HepG2 (cell line): ENCODE results near the gene ATIC. TPM values are rescaled to one million over a fixed set of nuclear protein-coding genes. Genes with fewer than 3 reads are reported as not detected.

ENCODE experiments used
- ATAC-seq: fragments of 200-7000 bp; cut with Tn5 transposase; 3 replicates; pipeline ENCODE4 v1.9.1; 2020; ENCODE audit warnings: mild to moderate bottlenecking, moderate library complexity
- Bru-seq: library from RNA; stranded (reverse); fragments of 400-500 nt; gene quantifications from one replicate; lab custom pipeline; 2021; lab: Mats Ljungman, UMichigan
- BruChase-seq, 2 experiments: library from RNA; stranded (reverse); fragments of 400-500 nt; gene quantifications; one replicate each; lab custom pipeline; 2021; lab: Mats Ljungman, UMichigan
- BruUV-seq: library from RNA; stranded (reverse); fragments of 400-500 nt; replicated peaks from 2 replicates; lab custom pipeline; 2021; lab: Mats Ljungman, UMichigan
- CTCF ChIA-PET: fragments of 300-600 bp; formaldehyde crosslinking; extraction: SDS; loops from one replicate; lab custom pipeline; 2021; ENCODE audit warnings: low total read pairs, inconsistent platforms, low intra/inter-chr PET ratio; lab: Yijun Ruan, JAX
- POLR2A ChIA-PET: fragments of 350-600 bp; sonication (Branson Sonifier 250); formaldehyde crosslinking; loops from one replicate; lab custom pipeline; 2020; ENCODE audit warnings: antibody characterized with exemption, inconsistent platforms; lab: Yijun Ruan, JAX
- DNase-seq: peaks from one replicate; pipeline ENCODE4 v3.0.0-alpha.2; 2015; ENCODE audit warnings: low spot score
- FAIRE-seq: peaks from 3 replicates; lab custom pipeline; 2011; peaks lifted over from hg19 to GRCh38; lab: Jason Lieb, UNC
- H2AFZ ChIP-seq: one replicate; pipeline ENCODE4 v1.6.1; 2011; ENCODE audit warnings: low read length, inconsistent platforms
- H3K27ac ChIP-seq: fragments of 300-600 bp; 3 replicates; pipeline ENCODE4 v1.8.0; 2011; ENCODE audit warnings: mixed run types, mild to moderate bottlenecking, mixed read lengths, low read length, inconsistent platforms; ENCODE audit not compliant: insufficient read depth; ENCODE audit errors: extremely low read length
- H3K27me3 ChIP-seq, 2 experiments: fragments of 200-600 bp in 1 of 2; 2 replicates in 1 of 2; 3 replicates in 1 of 2; pipeline versions ENCODE4 v1.6.0 to v1.8.0; 2011; ENCODE audit warnings: low read length in 2 of 2, mild to moderate bottlenecking in 2 of 2, moderate library complexity in 2 of 2, inconsistent platforms in 1 of 2; ENCODE audit not compliant: insufficient read depth in 2 of 2, control insufficient read depth in 1 of 2
- H3K36me3 ChIP-seq, 2 experiments: fragments of 200-600 bp in 1 of 2; replicated peaks in 1 of 2; 2 replicates in 1 of 2; 3 replicates in 1 of 2; pipeline versions ENCODE4 v1.5.1 to v1.8.0; 2011; ENCODE audit warnings: low read length in 2 of 2, inconsistent platforms in 1 of 2; ENCODE audit not compliant: insufficient read depth in 2 of 2, control insufficient read depth in 1 of 2
- H3K4me1 ChIP-seq: 2 replicates; pipeline ENCODE4 v1.5.1; 2012; ENCODE audit warnings: low read length, inconsistent platforms; ENCODE audit not compliant: insufficient read depth
- H3K4me2 ChIP-seq: 2 replicates; pipeline ENCODE4 v1.6.0; 2011; ENCODE audit warnings: low read depth, low read length, inconsistent platforms
- H3K4me3 ChIP-seq, 3 experiments: fragments of 200-600 bp in 1 of 3; sonication (generic), shearing (Covaris generic) in 1 of 3; replicated peaks in 1 of 3; 2 replicates each; pipeline ENCODE4 v1.5.1; 2011 to 2016; ENCODE audit warnings: low read length in 3 of 3, inconsistent platforms in 2 of 3, low read depth in 2 of 3, mild to moderate bottlenecking in 2 of 3, control low read depth in 1 of 3, mixed read lengths in 1 of 3; ENCODE audit not compliant: insufficient read depth in 1 of 3
- H3K79me2 ChIP-seq: one replicate; pipeline ENCODE4 v1.6.1; 2011; ENCODE audit warnings: low read length, inconsistent platforms; ENCODE audit not compliant: insufficient read depth
- H3K9ac ChIP-seq: 2 replicates; pipeline ENCODE4 v1.6.0; 2011; ENCODE audit warnings: mild to moderate bottlenecking, low read depth, low read length, inconsistent platforms; ENCODE audit not compliant: insufficient read depth
- H3K9me3 ChIP-seq: 2 replicates; pipeline ENCODE4 v1.5.1; 2012; ENCODE audit warnings: mild to moderate bottlenecking, low read length
- H4K20me1 ChIP-seq: 2 replicates; pipeline ENCODE4 v1.6.0; 2011; ENCODE audit warnings: inconsistent platforms, mild to moderate bottlenecking, low read length, moderate library complexity; ENCODE audit not compliant: insufficient read depth
- BHLHE40 ChIP-seq: IDR thresholded peaks from 2 replicates; pipeline ENCODE4 v1.6.1; 2011; ENCODE audit warnings: low read length, improper control_type of control experiment
- DNMT1 ChIP-seq: sonication (generic); formaldehyde crosslinking; IDR thresholded peaks from 2 replicates; pipeline ENCODE4 v1.5.1; 2020; ENCODE audit warnings: mild to moderate bottlenecking, missing genetic modification reagents
- HMGA1 ChIP-seq: sonication (generic); formaldehyde crosslinking; conservative IDR thresholded peaks from 2 replicates; pipeline ENCODE4 v1.4.0; 2020; ENCODE audit warnings: missing genetic modification reagents
- PBX3 ChIP-seq: sonication (generic); formaldehyde crosslinking; IDR thresholded peaks from 2 replicates; pipeline ENCODE4 v1.8.1; 2023; ENCODE audit warnings: missing genetic modification reagents, inconsistent platforms, borderline replicate concordance
- POGZ ChIP-seq: sonication (generic); formaldehyde crosslinking; IDR thresholded peaks from 2 replicates; pipeline ENCODE4 v1.4.0; 2020; ENCODE audit warnings: mild to moderate bottlenecking, missing genetic modification reagents
- ZNF251 ChIP-seq: sonication (generic); formaldehyde crosslinking; IDR thresholded peaks from 2 replicates; pipeline ENCODE4 v1.9.0; 2021; ENCODE audit warnings: mild to moderate bottlenecking, missing genetic modification reagents
- ZNF646 ChIP-seq: sonication (generic); formaldehyde crosslinking; IDR thresholded peaks from 2 replicates; pipeline ENCODE4 v1.9.0; 2021; ENCODE audit warnings: mild to moderate bottlenecking, missing genetic modification reagents
- ZNF816 ChIP-seq: sonication (generic); formaldehyde crosslinking; IDR thresholded peaks from 2 replicates; pipeline ENCODE4 v1.8.0; 2022; ENCODE audit warnings: missing genetic modification reagents, mild to moderate bottlenecking, borderline replicate concordance
- WGBS: methylation state at CpG from one replicate; pipeline ENCODE4 v1.1.6; 2017; ENCODE audit warnings: low lambda C conversion rate; 5-methylcytosine and 5-hydroxymethylcytosine counted together
- in situ Hi-C: cut with HindIII; loops from 2 replicates; pipeline ENCODE4 v1.10.0; 2017; ENCODE audit warnings: low pct_unique_long_range_greater_than_20kb; ENCODE audit not compliant: extremely low pct_ligation_motif_present
- intact Hi-C: fragments of 100-400 bp; cut with micrococcal nuclease; formaldehyde crosslinking; loops from one replicate; pipeline ENCODE4 v1.10.0; 2022; ENCODE audit not compliant: unreplicated experiment
- long read RNA-seq, 2 experiments: library from RNA in 1 of 2; library from polyadenylated mRNA in 1 of 2; stranded (forward) in 1 of 2; unstranded in 1 of 2; transcript quantifications; one replicate each; pipeline ENCODE4 v2.0.0, GENCODE V29; 2019 to 2022
- polyA minus RNA-seq, 3 experiments: library from RNA; depleted of rRNA, polyadenylated mRNA; stranded (reverse); fragments of >200 nt; gene quantifications; 2 replicates each; pipeline ENCODE4 v1.2.3, GENCODE V29; 2011; ENCODE audit warnings: low replicate concordance in 1 of 3
- polyA plus RNA-seq, 8 experiments: library from polyadenylated mRNA; depleted of rRNA in 3 of 8; stranded (reverse) in 7 of 8; unstranded in 1 of 8; fragments of >200 nt; fragmentation: Illumina TruSeq in 4 of 8; extraction: Trizol in 4 of 8; gene quantifications; 2 replicates each; pipeline versions ENCODE4 v1.2.1 to v1.2.3, GENCODE V29; 2011 to 2016; ENCODE audit warnings: low read depth in 4 of 8, missing spikeins in 1 of 8, mixed read lengths in 1 of 8; ENCODE audit not compliant: insufficient read depth in 1 of 8
- total RNA-seq, 5 experiments: library from RNA; depleted of rRNA; stranded (reverse); fragments of >200 nt; fragmentation: Illumina TruSeq; extraction: Trizol; gene quantifications; 2 replicates each; pipeline ENCODE4 v1.2.3, GENCODE V29; 2016; ENCODE audit warnings: low read depth in 1 of 5

ATIC gene
- total RNA-seq (2016; rRNA removed; fragmentation: Illumina TruSeq; extraction: Trizol) = 89.8 and 276 TPM in 2 replicates
- total RNA-seq (2016; cell fraction: cytosol; rRNA removed; fragmentation: Illumina TruSeq; extraction: Trizol; ENCODE audit: low read depth) = 41.3 and 50.0 TPM in 2 replicates
- total RNA-seq (2016; cell fraction: insoluble cytoplasmic fraction; rRNA removed; fragmentation: Illumina TruSeq; extraction: Trizol) = 74.0 and 293 TPM in 2 replicates
- total RNA-seq (2016; cell fraction: membrane; rRNA removed; fragmentation: Illumina TruSeq; extraction: Trizol) = 89.3 and 106 TPM in 2 replicates
- total RNA-seq (2016; cell fraction: nucleus; rRNA removed; fragmentation: Illumina TruSeq; extraction: Trizol) = 158 and 178 TPM in 2 replicates
- 140 and 146 TPM in 2 replicates for polyA plus RNA-seq (2011; rRNA removed)
- 118 and 158 TPM in 2 replicates for polyA plus RNA-seq (2011; cell fraction: cytosol; rRNA removed)
- polyA plus RNA-seq (2011; cell fraction: nucleus; rRNA removed) = 146 and 172 TPM in 2 replicates
- polyA plus RNA-seq (2012) = 332 and 337 TPM in 2 replicates
- 84.7 and 87.1 TPM in 2 replicates for polyA plus RNA-seq (2016; cell fraction: cytosol; fragmentation: Illumina TruSeq; extraction: Trizol; ENCODE audit: low read depth)
- 500 and 505 TPM in 2 replicates for polyA plus RNA-seq (2016; cell fraction: insoluble cytoplasmic fraction; fragmentation: Illumina TruSeq; extraction: Trizol; ENCODE audit: low read depth)
- polyA plus RNA-seq (2016; cell fraction: membrane; fragmentation: Illumina TruSeq; extraction: Trizol; ENCODE audit: low read depth) = 128 and 133 TPM in 2 replicates
- 347 and 358 TPM in 2 replicates for polyA plus RNA-seq (2016; cell fraction: nucleus; fragmentation: Illumina TruSeq; extraction: Trizol; ENCODE audit: insufficient read depth, low read depth)
- polyA minus RNA-seq (2011; rRNA and poly(A)+ RNA removed; ENCODE audit: low replicate concordance) = 138 and 191 TPM in 2 replicates
- 177 and 194 TPM in 2 replicates for polyA minus RNA-seq (2011; cell fraction: cytosol; rRNA and poly(A)+ RNA removed)
- 127 and 162 TPM in 2 replicates for polyA minus RNA-seq (2011; cell fraction: nucleus; rRNA and poly(A)+ RNA removed)
- Bru-seq, nascent RNA = percentile 94 among the genes with signal in this experiment
- percentile 90 among the genes with signal in this experiment for BruChase-seq, experiment 1, labeled RNA remaining after a 6-hour chase
- percentile 91 among the genes with signal in this experiment for BruChase-seq, experiment 2, labeled RNA remaining after a 2-hour chase
- long read RNA-seq, experiment 1, transcript ATIC-207 (16 exons, 2,187 nt) = minor isoform, 11 of 351 reads
- long read RNA-seq, experiment 1, transcript ATIC-205 (15 exons, 2,275 nt) = minor isoform, 25 of 351 reads
- long read RNA-seq, experiment 1, transcript ATIC-201 (16 exons, 2,213 nt) = major isoform, 267 of 351 reads
- long read RNA-seq, experiment 1, partial matches to known transcripts = 30 of 351 reads
- long read RNA-seq, experiment 1, other reads (novel, unspliced or antisense) = 18 of 351 reads
- long read RNA-seq, experiment 2, transcript ATIC-207 (16 exons, 2,187 nt) = minor isoform, 14 of 427 reads
- long read RNA-seq, experiment 2, transcript ATIC-201 (16 exons, 2,213 nt) = major isoform, 214 of 427 reads
- long read RNA-seq, experiment 2, transcript ATIC-212 (2 exons, 486 nt) = minor isoform, 6 of 427 reads
- long read RNA-seq, experiment 2, transcript ATIC-205 (15 exons, 2,275 nt) = minor isoform, 52 of 427 reads
- long read RNA-seq, experiment 2, partial matches to known transcripts = 69 of 427 reads
- long read RNA-seq, experiment 2, other reads (novel, unspliced or antisense) = 66 of 427 reads

- H3K27me3 ChIP-seq = no peaks in the 10 kb centered on the region; a peak in 1 of 5 replicates
- peak within 1 kb of the TSS; percentile 79 for H3K27ac ChIP-seq
- peak within 1 kb of the TSS; percentile 85 for H3K9ac ChIP-seq
- H3K9me3 ChIP-seq = no peaks in the 10 kb centered on the region
- under 1% methylated on average over 39 of the region's 64 CpGs for WGBS
- CTCF ChIA-PET = no interaction called here
- H3K36me3 ChIP-seq = peaks cover 0 to 2% of the 10 kb centered on the region in 2 experiments; a peak in 3 of 5 replicates
- intact Hi-C loops (loop anchor here (5.0 kb wide), 1 partner anchor 520 kb away; no protein-coding TSS in a partner anchor), in situ Hi-C loops (no loop called here)
- H3K79me2 ChIP-seq = peaks cover 40% of the 10 kb centered on the region
- peak within 1 kb of the TSS; percentile 72 to 86 (median 83) for H3K4me3 ChIP-seq
- DNase-seq = peak; percentile 94
- peak within 1 kb of the TSS; percentile 99 for H3K4me2 ChIP-seq
- peak; percentile 97 for ATAC-seq
- BruUV-seq = no TSS peak
- H4K20me1 ChIP-seq = no peaks in the 10 kb centered on the region; the same call in 1 of the 2 replicates
- FAIRE-seq = peak; percentile 71
- POLR2A ChIA-PET = interaction anchor here (0.7 to 2.2 kb wide), 15 partner anchors 8 to 700 kb away, joined by 3 to 10 read pairs (median 4); partner anchors contain the start of gene BARD1
- H2AFZ ChIP-seq = peak within 1 kb of the TSS; percentile 86
- H3K4me1 ChIP-seq = peaks cover 53% of the 10 kb centered on the region
- TF ChIP-seq ZNF646 (CRISPR knock-in tag) (peak; percentile 52; the same call in 1 of the 2 replicates), HMGA1 (CRISPR knock-in tag) (no peak), ZNF816 (CRISPR knock-in tag) (peak; percentile 100), ZNF251 (CRISPR knock-in tag) (no peak), DNMT1 (CRISPR knock-in tag) (peak; percentile 96), POGZ (peak; percentile 97), PBX3 (no peak), BHLHE40 (peak; percentile 81)
Observed at GRCh38 chr2:215311625-215312396, at the start of gene ATIC. ATIC (plus strand) TSS chr2:215312059; CDS start chr2:215312143, 84 bp downstream.
